GM04504 (cell line): ENCODE measurements around the gene TNNT1.
"Not testable (repeated sequence)": the region's sequence is repeated elsewhere in the genome, so short reads cannot be mapped to it uniquely, and the experiment has no call there.

ENCODE experiments used
- DNase-seq: peaks from one replicate; pipeline ENCODE4 v3.0.0-alpha.2; 2012; ENCODE audit warnings: low read depth

Gene TNNT1

DNA sequence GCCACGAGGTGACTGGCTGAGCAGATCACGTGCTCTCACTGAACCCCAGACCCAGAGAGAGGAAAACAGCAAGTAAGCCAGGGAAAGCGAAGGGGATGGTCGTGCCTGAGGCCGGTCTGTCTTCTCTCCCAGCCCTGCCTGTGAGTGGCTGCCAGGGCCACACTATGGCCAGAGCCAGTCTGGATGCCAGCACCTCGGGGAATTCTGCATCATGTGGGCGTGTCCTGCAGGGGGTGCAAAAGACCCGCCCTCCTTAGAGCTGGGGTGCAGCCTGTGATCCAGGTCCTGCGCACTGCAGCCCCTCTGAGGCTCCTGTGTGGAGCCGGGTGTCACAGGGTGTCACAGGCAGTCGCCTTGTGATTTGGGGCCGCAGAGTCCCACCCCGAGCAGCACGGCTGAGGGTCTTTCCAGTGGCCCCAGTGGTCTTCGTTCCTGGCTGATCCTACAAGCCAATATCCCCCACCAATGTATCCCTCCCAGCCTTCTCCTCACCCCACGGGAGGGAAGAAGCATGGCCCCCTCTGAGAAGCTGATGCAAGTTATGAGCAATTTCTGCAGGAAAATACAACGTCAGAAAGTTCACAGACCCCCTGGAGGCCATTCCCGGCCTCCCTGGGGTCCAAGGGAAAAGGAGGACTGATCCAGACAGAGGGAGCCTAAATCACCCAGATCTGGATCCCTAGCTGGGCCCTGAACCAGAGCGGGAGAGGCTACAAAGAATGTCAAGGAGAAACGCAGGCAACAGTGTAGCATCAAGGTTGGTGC is 39.3 kb downstream of the TNNT1 start:
- DNase-seq: no peak

DNA sequence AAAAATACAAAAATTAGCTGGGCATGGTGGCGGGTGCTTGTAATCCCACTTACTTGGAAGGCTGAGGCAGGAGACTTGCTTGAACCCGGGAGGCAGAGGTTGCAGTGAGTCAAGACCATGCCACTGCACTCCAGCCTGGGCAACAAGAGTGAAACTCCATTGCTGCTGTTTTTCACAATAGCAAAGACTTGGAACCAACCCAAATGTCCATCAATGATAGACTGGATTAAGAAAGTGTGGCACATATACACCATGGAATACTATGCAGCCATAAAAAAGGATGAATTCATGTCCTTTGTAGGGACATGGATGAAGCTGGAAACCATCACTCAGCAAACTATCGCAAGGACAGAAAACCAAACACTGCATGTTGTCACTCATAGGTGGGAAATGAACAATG is 41.8 kb downstream of the TNNT1 start:
- DNase-seq: not testable (repeated sequence)

DNA sequence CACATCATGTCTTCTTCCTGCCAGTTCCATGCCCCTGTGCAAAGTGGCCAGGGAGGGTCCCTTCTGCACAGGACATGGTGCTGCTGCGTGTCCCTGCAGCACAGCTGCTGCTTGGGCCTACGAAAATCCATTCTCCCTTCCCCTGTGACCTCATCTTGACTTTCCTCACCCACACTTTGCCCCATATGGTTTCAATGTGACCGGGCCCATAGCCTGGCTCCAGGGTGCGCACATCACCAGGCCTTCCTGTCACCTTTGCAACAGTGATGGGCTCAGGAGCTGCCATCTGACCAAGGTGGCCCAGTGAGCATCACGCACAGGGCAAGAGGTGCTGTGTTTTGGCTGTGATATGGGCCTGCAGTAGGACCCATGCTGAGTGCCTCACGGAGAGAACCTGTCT is 42.4 kb downstream of the TNNT1 start:
- DNase-seq: no peak

DNA sequence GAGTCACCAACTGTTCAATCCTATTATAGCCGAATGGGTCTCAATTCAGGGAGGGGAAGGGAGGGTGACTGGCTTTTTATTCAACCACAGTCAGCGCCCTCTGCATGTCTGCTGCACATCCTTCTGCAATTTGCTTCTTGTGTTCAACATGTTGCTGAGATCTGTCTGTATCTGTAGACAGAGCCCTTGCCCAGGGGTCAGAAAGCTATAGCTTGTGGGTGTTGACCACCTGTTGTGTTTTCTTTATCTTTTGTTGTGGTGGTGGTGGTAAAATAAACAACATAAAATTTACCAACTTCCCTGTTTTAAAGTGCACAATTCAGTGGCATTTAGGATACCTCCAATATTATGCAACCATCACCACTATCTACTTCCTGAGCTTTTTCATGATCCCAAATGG is 43.8 kb downstream of the TNNT1 start:
- DNase-seq: no peak

DNA sequence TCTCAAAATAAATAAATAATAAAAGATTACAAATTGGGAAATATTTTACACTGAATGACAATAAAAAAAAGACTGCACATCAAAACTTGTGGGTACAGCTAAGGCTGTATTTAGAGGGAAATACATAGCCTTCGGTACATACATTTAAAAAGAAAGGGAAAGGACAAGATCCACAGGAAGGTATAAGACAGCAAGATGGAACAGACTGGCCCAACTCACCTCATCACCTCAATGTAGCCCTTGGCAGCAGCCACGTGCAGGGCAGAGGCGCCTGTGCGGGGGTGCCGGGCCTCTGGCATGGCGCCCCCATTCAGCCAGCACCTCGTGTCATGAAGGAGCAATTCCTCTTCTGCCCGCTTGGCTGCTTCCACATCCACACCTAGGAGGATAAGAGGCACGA is 45.8 kb downstream of the TNNT1 start:
- DNase-seq: no peak

DNA sequence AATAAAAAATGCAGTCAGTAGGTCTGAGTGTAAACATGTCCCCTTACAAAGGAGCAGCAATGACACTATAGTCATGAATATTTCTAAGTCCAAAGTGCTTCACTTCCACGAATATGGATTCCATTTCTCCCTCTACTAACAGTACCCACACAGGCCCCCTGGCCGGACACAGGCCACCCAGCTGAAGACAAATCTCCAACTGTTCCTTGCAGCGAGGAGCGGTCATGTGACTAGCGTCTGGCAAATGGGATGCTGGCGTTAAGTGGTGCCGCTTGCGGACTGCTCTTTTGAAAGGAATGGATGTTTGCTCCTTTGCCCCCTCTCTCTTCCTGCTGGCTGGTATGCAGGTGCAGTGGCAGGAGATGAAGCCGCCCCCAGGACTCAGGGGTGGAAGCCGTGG is 47.7 kb downstream of the TNNT1 start:
- no peak for DNase-seq

DNA sequence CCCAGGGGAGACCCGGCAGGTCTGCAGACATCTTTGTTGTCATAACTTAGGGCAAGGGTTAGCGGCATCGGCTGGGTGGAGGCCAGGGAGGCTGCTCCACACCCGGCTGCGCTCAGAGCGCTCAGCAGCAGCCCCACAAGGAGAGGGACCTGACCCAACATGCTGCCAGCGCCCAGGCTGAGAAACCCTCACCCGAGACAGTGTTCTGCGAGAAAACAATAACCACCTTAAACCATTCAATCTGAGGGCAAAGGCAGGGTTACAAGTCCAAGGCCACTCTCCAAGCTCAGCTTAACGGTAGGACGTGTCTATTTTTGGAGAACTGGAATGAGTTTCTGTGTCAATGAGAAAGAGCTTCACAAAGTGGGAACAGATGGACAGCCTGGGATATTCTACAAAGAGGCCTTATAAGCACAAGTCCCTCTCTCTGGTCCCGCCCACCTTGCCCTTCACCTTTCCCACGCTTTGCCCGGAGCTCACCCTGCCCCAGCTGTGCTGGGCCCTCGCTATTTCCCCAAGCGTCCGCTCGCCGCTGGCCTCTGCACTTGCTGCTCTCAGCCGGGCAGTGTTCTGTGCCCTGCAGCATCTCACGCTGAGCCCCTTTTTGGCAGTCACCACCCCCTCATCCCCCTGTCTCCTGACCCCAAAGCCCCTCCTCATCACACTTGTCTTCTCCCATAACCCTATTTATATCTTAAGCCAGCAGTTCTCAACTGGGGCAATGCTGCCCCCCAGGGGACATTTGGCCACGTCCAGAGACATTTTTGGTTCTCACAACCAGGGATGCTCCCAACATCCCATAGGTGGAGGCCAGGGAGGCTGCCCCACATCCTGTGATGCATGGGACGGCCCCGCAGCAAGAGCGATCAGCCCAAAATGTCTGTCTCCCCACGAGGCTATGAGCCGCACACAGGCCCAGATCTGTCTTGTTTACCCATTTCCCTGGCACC is 49.2 kb downstream of the TNNT1 start:
- no peak for DNase-seq

DNA sequence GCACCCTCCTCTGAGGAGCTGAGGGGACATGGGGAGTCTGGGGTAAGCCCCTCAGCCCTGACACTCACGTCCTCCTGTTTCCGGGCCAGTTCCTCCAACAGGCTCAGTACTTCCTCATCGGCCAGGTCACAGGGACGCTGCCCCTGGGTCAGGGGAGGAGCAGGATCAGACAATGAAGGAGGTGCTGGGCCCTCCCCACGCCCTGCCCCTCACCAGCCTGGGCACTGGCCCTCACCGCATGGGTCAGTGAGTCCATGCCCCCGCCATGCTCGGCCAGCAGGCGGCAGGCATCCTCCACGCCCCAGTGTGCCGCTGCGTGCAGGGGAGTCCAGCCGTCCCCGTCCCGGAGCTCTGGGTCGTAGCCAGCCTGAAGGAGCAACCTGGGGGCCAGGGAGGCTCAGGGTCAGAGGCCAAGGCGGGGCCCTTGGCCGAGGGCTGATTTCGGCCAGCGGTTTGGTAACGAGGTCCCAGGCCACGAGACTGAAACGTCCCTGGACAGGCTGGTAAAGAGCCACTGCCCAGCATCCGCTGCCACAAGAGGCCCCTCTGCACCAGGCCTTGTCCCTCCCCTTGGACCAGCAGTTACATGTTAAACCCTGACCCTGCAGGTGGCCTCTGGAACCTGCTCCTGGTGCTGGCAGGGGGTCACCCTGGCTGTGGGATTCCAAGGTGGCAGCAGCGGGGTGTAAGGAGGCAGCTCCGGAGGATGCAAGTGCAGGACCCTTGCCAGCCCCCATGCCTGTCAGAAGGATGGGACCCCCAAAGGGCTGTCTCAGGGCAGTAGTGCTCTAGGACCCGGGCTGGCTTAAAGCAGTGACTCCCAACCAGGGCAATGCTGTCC is 50.1 kb downstream of the TNNT1 start:
- no peak for DNase-seq

DNA sequence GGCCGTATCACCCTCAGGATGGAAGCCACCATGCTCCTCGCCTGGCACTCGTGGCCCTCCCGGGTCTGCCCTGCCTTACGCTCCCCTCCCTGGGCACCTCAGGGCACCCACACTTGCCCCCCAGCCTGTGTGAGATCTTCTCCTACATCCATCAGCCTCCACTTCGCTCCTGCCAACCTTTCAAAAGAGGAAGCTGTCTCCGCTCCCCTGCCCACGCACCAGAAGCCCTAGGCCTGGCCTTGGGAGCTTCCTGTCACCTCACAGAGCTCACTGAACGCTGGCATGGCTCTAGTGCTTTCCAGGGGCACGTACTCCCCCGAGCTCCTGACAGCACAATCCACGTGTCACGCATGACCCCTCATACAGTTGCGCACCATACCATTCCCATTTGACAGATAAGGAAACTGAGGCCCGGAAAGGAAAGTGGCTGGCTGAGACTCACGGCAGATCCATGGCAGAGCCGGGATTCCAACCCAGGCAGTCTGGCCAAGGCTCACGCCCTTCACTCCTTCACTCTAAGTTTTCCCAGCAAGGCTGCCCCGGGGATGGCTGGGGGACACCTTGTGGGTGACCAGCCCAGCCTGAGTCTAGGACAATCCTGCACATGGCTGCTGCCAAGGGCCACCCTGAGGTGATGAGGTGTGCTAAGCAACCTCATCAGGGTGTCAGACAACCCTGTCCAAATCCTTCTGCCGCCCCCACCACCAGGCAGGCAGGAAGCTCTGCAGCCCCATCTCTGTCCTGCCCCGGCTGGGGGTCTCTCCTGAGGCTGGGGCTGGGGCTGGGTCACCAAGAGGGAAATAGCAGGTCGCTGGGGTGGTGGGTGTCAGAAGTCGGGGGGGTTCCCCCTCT is 50.9 kb downstream of the TNNT1 start:
- DNase-seq: no peak

DNA sequence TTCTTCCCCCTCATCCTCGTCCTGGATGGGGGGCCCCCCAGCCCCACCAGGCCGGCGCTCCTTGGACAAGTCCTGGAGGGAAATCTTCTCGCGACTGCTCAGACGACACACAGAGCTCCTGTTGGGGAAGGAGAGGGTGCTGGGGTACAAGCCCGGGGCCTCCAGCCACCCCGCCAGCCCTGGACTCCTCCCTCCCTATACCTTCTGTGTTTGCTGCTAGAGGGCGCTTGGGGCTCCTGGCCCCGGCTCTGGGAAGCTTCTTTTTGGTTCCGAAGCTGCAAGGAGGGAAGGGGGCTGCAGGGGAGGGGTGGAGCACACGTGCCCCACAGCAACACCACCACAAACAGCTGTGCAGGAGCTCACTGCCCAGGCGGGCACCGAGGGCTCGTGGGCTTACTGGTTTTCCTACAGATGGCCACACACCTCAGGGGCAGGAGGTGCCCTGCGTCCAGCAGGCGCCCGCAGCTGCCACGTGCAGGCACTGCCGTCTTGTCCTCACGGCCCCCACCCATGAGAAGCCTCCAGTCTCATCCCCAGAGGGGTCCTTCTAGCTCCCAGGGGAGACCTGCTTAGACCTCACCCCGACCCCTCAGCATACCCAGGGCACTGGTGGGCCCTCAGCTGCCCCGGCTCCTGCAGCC is 52.8 kb downstream of the TNNT1 start:
- DNase-seq: no peak

DNA sequence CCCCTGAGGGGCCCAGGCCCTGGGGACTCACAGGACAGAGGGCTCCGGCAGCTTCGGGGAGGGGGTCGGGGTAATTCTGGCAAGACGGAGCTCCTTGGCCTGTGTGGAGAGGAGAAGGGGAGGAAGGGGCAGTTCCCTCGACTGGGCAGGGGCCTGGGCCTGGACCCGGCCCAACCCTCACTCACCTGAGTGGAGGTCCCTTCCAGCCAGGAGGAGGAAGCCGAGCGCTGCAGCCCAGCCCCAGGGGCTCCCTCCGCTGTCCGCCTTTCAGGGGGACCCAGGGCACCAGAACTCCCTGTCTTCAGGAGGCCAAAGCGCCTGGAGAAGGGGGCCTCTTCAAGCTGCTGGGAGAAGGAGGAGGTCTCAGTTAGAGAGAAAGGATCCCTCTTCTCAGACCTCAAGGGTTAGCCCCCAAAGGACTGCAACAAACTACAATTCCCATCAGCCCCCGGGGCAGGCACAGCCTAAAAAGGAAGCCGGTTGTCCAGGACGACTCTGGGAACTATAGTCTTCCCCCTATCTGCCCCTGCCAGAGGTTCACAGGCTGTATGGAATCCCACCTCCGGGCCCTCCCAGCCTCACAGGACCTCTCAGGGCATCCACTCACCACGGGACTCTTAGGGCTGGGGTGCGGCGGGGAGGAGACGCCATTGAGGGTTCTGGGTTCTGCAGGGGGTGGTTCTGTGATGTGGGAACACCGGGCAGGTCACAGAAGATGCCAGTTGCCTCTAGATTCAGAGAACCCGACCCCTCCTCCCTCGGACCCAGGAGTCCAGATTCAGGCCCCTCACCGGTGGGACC is 53.5 kb downstream of the TNNT1 start:
- DNase-seq: no peak

DNA sequence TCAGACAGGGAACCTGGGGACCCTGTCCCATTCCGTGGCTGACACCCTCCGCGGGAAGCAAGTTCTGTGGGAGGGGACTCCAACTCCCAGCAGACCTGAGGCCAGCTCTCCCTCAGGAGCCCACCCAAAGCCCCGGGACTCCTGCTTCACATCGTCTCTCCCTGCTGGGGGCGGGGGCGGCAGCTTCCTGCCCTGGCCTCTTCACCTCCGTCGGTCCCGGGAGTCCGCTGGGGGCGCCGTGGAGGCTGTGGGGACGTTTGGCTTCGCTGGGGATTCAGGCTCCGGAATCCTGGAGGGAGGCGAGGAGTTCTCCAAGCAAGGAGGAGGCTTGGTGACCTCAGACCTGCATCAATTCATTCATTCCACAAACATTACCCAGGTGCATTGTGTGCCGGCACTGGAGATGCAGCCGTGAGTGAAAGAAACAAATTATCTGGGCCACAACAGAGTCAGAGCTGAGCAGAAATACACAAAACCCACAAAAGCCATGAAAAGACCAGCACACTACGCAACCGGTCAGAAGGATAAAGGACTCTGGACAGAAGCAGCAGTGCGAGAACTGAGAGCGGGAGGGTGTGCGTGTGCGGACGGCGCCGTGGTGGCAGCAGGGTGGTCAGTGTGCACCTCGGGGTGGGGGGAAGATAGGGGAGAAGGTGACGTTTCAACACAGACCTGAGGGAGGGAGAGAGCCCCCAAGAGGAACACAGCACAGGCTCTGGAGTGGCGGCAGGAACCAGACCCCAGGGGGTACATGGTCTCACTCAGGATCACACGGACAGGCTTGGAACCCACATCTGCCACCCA is 54.3 kb downstream of the TNNT1 start:
- DNase-seq: no peak

DNA sequence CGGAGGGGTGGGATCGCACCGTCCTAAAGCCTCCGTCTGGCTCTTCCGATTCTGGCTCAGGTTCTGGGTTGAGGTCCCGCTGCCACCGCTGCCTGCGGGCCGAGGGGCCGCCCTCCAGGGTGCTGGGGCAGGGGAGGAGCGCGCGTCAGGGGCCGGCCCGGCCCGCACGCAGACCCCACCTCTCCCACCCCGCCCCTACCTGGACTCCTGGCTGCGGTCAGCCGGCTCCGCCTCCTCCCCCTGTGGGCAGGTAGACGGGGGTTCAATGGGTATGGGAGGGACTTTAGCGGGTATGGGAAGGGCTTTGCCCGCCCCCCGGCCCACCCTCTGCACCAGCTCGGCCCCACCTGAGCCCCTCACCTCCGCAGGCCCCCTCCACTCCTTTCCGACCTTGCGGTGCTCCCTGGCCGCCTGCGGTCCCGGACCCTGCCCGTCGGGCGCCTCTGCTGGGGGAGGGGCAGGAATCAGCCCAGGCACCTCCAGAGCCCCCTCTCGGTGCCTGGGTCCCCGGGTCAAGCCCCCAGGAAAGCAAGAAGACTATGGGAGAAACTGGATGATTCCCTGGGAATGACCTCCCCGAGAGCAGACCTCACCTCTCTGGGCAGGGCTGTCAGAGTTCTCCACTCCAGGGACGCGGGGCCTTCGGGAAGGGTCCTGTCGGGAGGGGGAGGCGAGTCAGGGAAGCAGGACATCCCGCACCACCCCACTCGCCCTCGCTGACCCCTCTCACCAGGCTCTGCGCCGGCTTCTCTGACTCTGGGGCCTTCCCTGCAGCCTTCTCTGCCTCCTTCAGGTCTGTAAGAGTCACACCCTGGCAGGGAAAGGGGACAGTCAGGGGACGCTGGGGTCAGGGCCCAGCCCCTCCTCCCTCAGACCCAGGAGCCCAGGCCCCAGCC is 56.3 kb downstream of the TNNT1 start:
- DNase-seq: no peak

DNA sequence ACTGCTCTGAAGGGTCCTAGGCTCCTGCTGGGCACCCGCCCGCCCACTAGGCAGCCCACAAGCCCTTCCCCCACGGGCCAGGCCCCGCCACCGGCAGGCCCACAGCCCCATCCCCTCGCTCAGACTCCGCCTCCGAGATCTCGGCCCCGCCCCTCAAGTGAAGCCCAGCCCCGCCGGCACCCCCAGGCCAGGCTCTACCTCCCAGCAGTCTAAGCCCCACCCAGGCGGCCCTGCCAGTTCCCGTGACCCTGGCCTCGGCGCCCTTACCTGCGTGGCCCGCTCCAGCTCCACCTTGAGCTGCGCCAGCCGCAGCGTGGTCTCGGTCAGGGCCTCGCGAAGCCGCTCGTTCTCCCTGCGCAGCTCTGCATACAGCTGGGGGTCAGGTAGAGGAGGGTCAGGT is 57.1 kb downstream of the TNNT1 start:
- DNase-seq: no peak

DNA sequence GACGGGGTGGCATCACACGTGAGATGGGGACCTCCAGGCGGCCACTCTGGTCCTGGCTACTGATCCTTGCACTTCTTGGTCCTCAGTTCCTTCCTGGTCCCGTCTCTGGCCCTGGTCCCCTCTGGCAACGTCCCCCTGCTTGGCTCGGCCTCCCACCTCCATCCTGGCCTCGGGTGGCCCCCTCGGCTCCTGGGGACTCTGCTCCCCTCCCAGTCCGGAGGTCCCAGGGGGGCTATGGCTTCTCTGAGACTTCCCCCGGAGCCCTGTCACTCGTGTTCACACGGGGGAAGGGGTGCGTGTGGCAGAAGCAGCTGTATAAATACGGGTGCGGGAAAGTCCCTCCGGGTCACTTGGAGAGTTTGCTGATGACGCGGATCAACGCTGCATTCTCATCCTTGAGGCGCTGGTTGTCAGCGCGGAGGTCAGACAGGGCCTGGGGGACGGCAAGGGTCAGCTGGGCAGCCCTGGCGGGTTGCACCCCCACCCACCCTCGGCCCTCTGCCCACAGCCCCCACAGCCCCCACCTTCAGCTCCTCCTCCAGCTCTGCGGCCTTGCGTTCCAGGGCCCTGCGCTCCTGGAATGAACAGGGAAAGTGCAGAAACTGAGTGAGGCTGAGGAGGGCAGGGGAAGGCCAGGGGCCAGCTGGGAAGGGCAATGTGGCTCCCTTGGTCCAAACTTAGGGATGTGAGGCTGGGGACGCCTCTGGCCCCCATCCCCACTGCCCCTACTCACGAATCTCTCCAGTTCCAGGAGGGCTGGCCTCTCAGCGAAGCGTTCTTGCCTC is 57.7 kb downstream of the TNNT1 start:
- DNase-seq: no peak

DNA sequence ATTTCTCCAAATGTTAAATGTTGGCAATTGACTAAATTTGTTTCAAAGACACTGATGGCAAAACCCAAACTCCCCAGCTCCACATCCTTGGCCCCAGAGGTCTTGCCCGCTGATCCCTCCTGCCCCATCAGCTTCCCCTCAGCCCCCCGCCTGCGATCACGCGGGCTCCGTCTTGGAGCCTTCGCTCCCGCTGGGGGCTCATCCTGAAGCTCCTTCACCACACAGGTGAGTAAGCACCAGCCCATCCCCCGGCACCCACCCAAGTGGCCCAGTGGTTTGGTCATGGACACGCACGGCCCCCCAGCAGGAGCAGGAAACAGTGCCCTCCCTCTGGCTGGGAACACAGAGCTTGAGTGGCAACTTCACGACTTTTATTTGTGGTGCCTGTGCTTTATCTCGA is 58.4 kb downstream of the TNNT1 start:
- no peak for DNase-seq

DNA sequence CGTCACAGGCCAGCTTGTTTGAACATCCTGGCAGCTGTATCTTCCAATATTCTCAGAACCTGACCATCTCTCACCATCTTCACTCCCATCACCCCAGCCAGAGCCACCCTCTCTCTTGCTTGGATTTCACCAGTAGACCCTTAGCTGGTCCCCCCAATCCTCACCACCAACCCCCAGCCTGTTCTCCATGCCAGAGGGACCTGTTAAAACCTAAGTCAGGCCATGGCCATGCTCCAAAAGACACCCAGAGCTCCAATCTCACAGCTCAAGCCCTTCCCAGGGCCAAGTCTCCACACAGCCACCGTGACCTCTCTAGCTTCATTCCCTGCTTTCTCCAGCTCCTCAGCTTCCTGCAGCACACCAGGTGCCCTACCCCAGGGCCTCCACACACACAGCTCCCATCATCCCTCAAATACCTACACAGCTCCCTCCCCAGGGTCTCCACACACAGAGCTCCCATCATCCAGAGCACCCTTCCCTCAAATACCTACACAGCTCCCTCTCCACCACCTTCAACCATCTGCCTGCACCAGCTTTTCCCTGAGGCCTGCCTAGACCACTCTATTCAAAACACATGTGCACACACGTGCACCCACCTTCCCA is 59.6 kb downstream of the TNNT1 start:
- no peak for DNase-seq
